CD4-positive, alpha-beta T cell treated with Interleukin-17A for 1 hour (primary cell): ENCODE data around the gene PELI3.

Experiments used
- DNase-seq: peaks from one replicate; pipeline ENCODE4 v3.0.0-alpha.2; 2020

PELI3 gene

DNA sequence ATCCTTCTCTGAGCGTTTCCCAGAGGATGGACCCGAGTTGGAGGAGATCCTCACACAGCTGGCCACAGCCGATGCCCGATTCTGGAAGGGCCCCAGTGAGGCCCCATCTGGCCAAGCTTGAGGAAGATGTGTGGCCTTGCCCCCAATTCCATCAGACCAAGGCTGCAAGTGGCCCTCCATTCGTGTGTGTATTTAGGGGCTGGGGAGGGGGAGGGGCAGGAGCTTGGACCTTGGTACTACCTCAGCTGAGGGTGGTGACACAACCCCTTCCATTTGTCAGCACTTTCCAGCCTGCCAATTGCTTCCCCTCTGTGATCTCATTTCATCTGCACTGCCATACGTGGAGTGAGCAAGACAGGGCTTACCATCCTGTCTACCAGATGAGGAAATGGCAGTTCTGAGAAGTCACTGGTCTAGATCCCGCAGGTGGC is 42.4 kb downstream of the PELI3 start:
- DNase-seq: no peak

DNA sequence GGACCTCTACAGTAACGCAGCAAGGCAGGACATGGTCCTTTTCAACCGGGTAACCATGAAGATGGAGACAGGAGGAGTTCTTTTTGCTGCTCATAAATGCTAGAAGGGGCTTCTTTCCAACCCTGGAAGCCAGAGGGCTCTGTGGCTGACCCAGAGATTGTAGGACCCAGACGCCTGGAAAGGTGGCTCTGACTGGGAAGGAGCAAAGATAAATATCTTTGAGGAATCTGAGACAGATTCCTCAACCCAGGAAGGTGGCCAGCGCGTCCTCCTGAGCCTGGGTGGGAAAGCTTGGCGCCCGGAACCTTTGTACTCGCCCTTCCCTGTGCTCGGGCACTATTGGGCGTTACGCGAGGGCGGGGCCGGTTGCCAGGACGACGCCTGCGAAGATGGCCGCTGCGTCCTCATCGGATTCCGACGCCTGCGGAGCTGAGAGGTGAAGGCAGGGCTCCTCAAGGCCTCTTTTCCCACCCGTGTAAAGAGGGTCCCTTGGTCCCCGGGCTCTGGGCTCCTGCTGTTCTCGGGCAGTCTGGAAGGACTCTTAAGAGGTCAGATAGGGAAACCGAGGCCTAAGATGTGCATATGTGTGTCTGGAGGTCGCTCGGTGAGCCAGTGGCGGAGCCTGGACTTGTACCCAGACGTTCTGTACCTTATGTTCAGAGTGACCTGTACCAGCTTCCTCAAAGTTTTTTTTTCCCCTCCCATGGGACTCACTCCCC is 43.7 kb downstream of the PELI3 start, which contains the start of gene BBS1:
TSS of gene BBS1 (plus strand) at position 365 of the 719 bp plus-strand sequence. CDS start at position 390, 25 bp downstream.
- peak; percentile 84 for DNase-seq

DNA sequence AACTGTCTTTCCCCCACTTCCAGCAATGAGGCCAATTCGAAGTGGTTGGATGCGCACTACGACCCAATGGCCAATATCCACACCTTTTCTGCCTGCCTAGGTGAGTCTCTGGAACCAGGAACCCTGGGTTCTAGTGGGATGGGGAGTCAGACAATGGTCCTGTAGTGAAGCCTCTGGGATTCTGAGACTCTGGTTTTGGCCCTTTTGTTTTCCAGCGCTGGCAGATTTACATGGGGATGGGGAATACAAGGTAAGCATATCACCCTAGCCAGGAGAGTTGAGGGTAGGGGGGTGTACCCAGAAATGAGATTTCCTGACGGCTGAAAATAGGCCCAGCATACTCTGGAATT is 44.3 kb downstream of the PELI3 start:
- DNase-seq: no peak

DNA sequence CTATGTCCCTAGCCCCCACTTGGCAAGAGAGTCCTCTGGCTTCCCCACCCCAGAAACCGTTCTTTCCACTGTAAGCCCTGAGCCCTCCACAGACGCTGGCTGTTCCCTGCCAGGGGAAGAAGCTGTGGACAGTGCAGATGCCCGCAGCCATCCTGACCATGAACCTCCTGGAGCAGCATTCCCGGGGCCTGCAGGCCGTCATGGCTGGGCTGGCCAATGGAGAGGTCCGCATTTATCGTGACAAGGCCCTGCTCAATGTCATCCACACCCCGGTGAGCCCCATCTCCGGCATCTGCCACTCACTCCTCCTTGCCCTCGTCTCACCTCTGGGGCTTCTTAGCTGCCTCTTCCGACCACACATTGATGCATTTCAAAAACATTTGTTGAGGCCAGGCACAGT is 56.9 kb downstream of the PELI3 start:
- DNase-seq: no peak

DNA sequence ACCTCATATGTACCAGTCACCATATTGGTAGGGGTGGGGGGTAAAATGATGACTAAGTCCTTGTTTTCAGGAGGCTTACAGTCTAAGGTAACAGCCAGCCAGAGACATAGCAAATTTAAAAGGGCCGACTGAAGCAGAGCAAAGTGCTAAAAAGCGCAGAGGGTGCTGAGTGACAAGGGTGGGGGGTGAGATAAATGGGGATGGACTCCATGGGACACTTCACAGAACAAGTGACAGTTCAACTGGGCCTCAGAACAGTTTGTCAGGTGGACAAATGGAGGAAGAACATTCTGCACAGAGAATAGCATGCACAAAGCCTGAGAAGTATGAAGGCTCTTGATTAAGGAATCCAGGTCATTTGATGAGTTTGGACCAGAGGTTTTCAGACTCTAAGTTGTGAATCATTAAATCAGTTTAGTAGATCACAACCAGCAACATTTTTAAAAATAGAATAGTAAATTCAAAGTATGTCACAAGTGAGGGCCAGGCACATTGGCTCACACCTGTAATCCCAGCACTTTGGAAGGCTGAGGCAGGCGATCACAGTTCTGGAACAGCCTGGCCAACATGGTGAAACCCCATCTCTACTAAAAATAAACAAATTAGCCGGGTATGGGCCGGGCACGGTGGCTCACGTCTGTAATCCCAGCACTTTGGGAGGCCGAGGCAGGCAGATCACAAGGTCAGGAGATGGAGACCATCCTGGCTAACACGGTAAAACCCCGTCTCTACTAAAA is 57.8 kb downstream of the PELI3 start:
- DNase-seq: no peak
